ENCODE results near the gene PNPLA3.

DNA sequence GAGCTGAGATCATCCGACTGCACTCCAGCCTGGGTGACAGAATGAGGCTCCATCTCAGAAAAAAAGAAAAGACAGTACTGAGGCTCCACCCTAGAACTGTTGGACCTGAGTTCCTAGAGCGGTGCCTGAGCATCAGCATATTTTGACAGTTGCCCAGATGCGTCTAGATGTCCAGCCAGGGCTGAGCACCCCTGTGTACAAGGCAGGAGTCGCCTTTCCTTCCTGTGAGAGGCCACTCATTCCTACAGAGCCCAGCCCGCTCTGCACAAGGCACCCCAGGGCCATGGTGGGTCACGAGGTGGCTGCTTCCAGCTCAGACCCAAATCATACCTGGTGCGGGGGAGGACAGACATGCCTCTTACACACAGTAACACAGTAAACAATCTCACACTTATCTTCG lies 47.5 kb downstream of the PNPLA3 start:
- TF ChIP-seq, protein P1, sequence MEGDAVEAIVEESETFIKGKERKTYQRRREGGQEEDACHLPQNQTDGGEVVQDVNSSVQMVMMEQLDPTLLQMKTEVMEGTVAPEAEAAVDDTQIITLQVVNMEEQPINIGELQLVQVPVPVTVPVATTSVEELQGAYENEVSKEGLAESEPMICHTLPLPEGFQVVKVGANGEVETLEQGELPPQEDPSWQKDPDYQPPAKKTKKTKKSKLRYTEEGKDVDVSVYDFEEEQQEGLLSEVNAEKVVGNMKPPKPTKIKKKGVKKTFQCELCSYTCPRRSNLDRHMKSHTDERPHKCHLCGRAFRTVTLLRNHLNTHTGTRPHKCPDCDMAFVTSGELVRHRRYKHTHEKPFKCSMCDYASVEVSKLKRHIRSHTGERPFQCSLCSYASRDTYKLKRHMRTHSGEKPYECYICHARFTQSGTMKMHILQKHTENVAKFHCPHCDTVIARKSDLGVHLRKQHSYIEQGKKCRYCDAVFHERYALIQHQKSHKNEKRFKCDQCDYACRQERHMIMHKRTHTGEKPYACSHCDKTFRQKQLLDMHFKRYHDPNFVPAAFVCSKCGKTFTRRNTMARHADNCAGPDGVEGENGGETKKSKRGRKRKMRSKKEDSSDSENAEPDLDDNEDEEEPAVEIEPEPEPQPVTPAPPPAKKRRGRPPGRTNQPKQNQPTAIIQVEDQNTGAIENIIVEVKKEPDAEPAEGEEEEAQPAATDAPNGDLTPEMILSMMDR (IDR thresholded peaks at IDR 0.05) = no peak
- TF ChIP-seq POLR2A (IDR thresholded peaks at IDR 0.05) = no peak

All from heart left ventricle (tissue), 13 donors.